BE2C (cell line): ENCODE data around the gene PHACTR3.

Source experiments
- DNase-seq: peaks from one replicate; pipeline ENCODE4 v3.0.0-alpha.2; 2020
- H3K27me3 ChIP-seq: fragments of 250-450 bp; sonication (Bioruptor Pico); 2 replicates; pipeline ENCODE4 v1.5.1; 2020; ENCODE audit warnings: mild to moderate bottlenecking
- H3K36me3 ChIP-seq: fragments of 250-450 bp; sonication (Bioruptor Pico); 2 replicates; pipeline ENCODE4 v1.5.1; 2020; ENCODE audit warnings: mild to moderate bottlenecking
- H3K4me1 ChIP-seq: fragments of 250-450 bp; sonication (Bioruptor Pico); 2 replicates; pipeline ENCODE4 v1.5.1; 2020
- H3K4me3 ChIP-seq: 2 replicates; pipeline ENCODE4 v1.5.1; 2011; ENCODE audit warnings: low read depth, low read length
- H3K9me3 ChIP-seq: fragments of 250-450 bp; sonication (Bioruptor Pico); 2 replicates; pipeline ENCODE4 v1.5.1; 2020
- CTCF ChIP-seq: IDR thresholded peaks from 2 replicates; pipeline ENCODE4 v1.5.1; 2012; ENCODE audit warnings: mild to moderate bottlenecking, low read depth, low read length

The PHACTR3 gene

GRCh38 chr20:59858425-59858824 lies 254.1 kb downstream of the PHACTR3 start:
- Histone ChIP-seq H3K36me3 (no peaks in the 10 kb centered on the region), H3K9me3 (no peaks in the 10 kb centered on the region), H3K4me1 (no peaks in the 10 kb centered on the region), H3K27me3 (peaks cover 9% of the 10 kb centered on the region), H3K4me3 (no peak overlapping the region)
- TF ChIP-seq CTCF: no peak
- no peak for DNase-seq

GRCh38 chr20:59861401-59861800 lies 257.1 kb downstream of the PHACTR3 start:
- peaks cover 9% of the 10 kb centered on the region for H3K27me3 ChIP-seq
- TF ChIP-seq CTCF: no peak
- H3K9me3 ChIP-seq: no peaks in the 10 kb centered on the region
- DNase-seq: no peak
- H3K36me3 ChIP-seq: no peaks in the 10 kb centered on the region
- H3K4me1 ChIP-seq: no peaks in the 10 kb centered on the region
- no peak overlapping the region for H3K4me3 ChIP-seq

GRCh38 chr20:59863058-59863457 lies 258.7 kb downstream of the PHACTR3 start:
- TF ChIP-seq CTCF: no peak
- H3K9me3 ChIP-seq: no peaks in the 10 kb centered on the region
- H3K4me1 ChIP-seq: no peaks in the 10 kb centered on the region
- no peak overlapping the region for H3K4me3 ChIP-seq
- H3K36me3 ChIP-seq: no peaks in the 10 kb centered on the region
- DNase-seq: no peak
- H3K27me3 ChIP-seq: peaks cover 13% of the 10 kb centered on the region

GRCh38 chr20:59864726-59865125 lies 260.4 kb downstream of the PHACTR3 start:
- no peak overlapping the region for H3K4me3 ChIP-seq
- no peak for TF ChIP-seq CTCF
- no peak for DNase-seq
- H3K9me3 ChIP-seq: no peaks in the 10 kb centered on the region
- H3K27me3 ChIP-seq: peaks cover 17% of the 10 kb centered on the region
- H3K4me1 ChIP-seq: no peaks in the 10 kb centered on the region
- no peaks in the 10 kb centered on the region for H3K36me3 ChIP-seq

- DNase-seq: no peak
- Histone ChIP-seq H3K27me3 (peaks cover 17% of the 10 kb centered on the region), H3K9me3 (no peaks in the 10 kb centered on the region), H3K4me3 (no peak overlapping the region), H3K4me1 (no peaks in the 10 kb centered on the region), H3K36me3 (no peaks in the 10 kb centered on the region)
- TF ChIP-seq CTCF: no peak
These were observed 262.0 kb downstream of the PHACTR3 start for GRCh38 chr20:59866338-59866737.

- TF ChIP-seq CTCF: no peak
- H3K9me3 ChIP-seq: no peaks in the 10 kb centered on the region
- no peak for DNase-seq
- H3K36me3 ChIP-seq: no peaks in the 10 kb centered on the region
- H3K4me1 ChIP-seq: no peaks in the 10 kb centered on the region
- H3K4me3 ChIP-seq: no peak overlapping the region
- peaks cover 8% of the 10 kb centered on the region; the same call in 1 of the 2 replicates for H3K27me3 ChIP-seq
These were observed 266.8 kb downstream of the PHACTR3 start for GRCh38 chr20:59871096-59871495.
